Subcutaneous adipose tissue (tissue), 4 donors: ENCODE data around the gene ZBTB11. TPM values are rescaled to one million over a fixed set of nuclear protein-coding genes. Genes with fewer than 3 reads are reported as not detected.

Experiments used
- CTCF ChIP-seq: fragments of 450-650 bp; IDR thresholded peaks from one replicate; pipeline ENCODE4 v1.5.1; 2016; ENCODE audit warnings: low read depth, mild to moderate bottlenecking, control low read depth, antibody characterized with exemption, moderate library complexity
- total RNA-seq, 4 donors: library from RNA; depleted of rRNA; stranded (reverse); fragments of >200 nt; gene quantifications; one replicate each; pipeline ENCODE4 v1.1.0, GENCODE V29; 2016

The ZBTB11 gene
- total RNA-seq, 4 donors from 2014 or later, result 16.0 to 20.4 (median 20.1) TPM

- no peak for TF ChIP-seq CTCF
Measured at GRCh38 chr3:101665851-101666250, 11.1 kb downstream of the ZBTB11 start.

- no peak for TF ChIP-seq CTCF
Measured at GRCh38 chr3:101665357-101665756, 11.6 kb downstream of the ZBTB11 start.

GRCh38 chr3:101660714-101661113 is 16.2 kb downstream of the ZBTB11 start:
- no peak for TF ChIP-seq CTCF

- TF ChIP-seq CTCF, result no peak
Measured at GRCh38 chr3:101656651-101657050, 20.3 kb downstream of the ZBTB11 start.

GRCh38 chr3:101646726-101647125 is 30.2 kb downstream of the ZBTB11 start:
- TF ChIP-seq CTCF, result no peak

GRCh38 chr3:101643861-101644613 is 32.9 kb downstream of the ZBTB11 start:
- no peak for TF ChIP-seq CTCF

GRCh38 chr3:101643009-101643844 is 33.7 kb downstream of the ZBTB11 start:
- TF ChIP-seq CTCF, result no peak
